ENCODE data around the gene IZUMO2. TPM values are rescaled to one million over a fixed set of nuclear protein-coding genes. Genes with fewer than 3 reads are reported as not detected.

Gene IZUMO2
- total and polyA plus RNA-seq, 9 of the 15 experiments (the other 6 are each of a cell fraction or from before 2014, with no cell fraction given): not detected

- Histone ChIP-seq H3K79me2 (ENCODE audit: control insufficient read depth, insufficient read depth, low read length) (no peaks in the 10 kb centered on the region), H3K9me3 (replicated peaks; ENCODE audit: control insufficient read depth, insufficient read depth, low read depth, low read length) (no peaks in the 10 kb centered on the region), H3K27ac (ENCODE audit: extremely low read depth, low read depth, low read length) (no peak overlapping the region), H3K9ac (ENCODE audit: insufficient read depth in 1 of 2, low read depth in 2 of 2, low read length in 2 of 2) (no peak overlapping the region; a peak in 1 of 4 replicates), H3K9me1 (ENCODE audit: control insufficient read depth, insufficient read depth, low read length) (no peaks in the 10 kb centered on the region), H3K4me1 (replicated peaks in 1 of 2; ENCODE audit: control insufficient read depth in 2 of 2, insufficient read depth in 2 of 2, low read length in 2 of 2) (peaks cover 0 to 18% of the 10 kb centered on the region in 2 experiments; a peak in 2 of 5 replicates), H3K36me3 (ENCODE audit: control insufficient read depth, insufficient read depth, low read length) (no peaks in the 10 kb centered on the region), H3K27me3 (ENCODE audit: control insufficient read depth in 2 of 2, insufficient read depth in 2 of 2, low read length in 2 of 2) (0 out of 5 replicates have a peak, but pooled peaks cover 0 to 4% of the 10 kb centered on the region in 2 experiments), H2AFZ (ENCODE audit: low read depth, low read length) (no peak overlapping the region), H4K20me1 (replicated peaks; ENCODE audit: control insufficient read depth, insufficient read depth, low read length) (no peaks in the 10 kb centered on the region; the same call in 1 of the 2 replicates), H3K4me3 (no peak overlapping the region), H3K4me2 (ENCODE audit: insufficient read depth, low read length) (peak overlapping the region; percentile 60)
- FAIRE-seq: no peak
- ChIA-PET POLR2A (no interaction called here), CTCF (ENCODE audit: low intra/inter-chr PET ratio) (no interaction called here)
- no peak for ATAC-seq
- no peak for DNase-seq (ENCODE audit: extremely low read depth in 1 of 4, low spot score in 3 of 4)
- no TSS peak for BruUV-seq (replicated peaks)
- TF ChIP-seq, protein P1, sequence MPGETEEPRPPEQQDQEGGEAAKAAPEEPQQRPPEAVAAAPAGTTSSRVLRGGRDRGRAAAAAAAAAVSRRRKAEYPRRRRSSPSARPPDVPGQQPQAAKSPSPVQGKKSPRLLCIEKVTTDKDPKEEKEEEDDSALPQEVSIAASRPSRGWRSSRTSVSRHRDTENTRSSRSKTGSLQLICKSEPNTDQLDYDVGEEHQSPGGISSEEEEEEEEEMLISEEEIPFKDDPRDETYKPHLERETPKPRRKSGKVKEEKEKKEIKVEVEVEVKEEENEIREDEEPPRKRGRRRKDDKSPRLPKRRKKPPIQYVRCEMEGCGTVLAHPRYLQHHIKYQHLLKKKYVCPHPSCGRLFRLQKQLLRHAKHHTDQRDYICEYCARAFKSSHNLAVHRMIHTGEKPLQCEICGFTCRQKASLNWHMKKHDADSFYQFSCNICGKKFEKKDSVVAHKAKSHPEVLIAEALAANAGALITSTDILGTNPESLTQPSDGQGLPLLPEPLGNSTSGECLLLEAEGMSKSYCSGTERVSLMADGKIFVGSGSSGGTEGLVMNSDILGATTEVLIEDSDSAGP (CRISPR knock-in tag; IDR thresholded peaks at IDR 0.05): no peak
- no peak for TF ChIP-seq SRSF9 (IDR thresholded peaks at IDR 0.05; ENCODE audit: borderline replicate concordance, low read depth, low read length)
- WGBS (ENCODE audit: insufficient coverage, low coverage, missing lambda C conversion rate): 24% methylated on average over 7 of the region's 7 CpGs
- intact Hi-C loops (cut with micrococcal nuclease): no loop called here
- in situ Hi-C loops (cut with MboI): no loop called here
Measured at GRCh38 chr19:50204081-50204428, 41.0 kb upstream of the IZUMO2 start.
